B cell (primary cell): Measurements from ENCODE around the gene APLN. TPM values are rescaled to one million over a fixed set of nuclear protein-coding genes. Genes with fewer than 3 reads are reported as not detected.

ENCODE experiments used
- ATAC-seq: fragments of 200-7000 bp; cut with Tn5 transposase; one replicate; pipeline ENCODE4 v1.10.0; 2021; ENCODE audit warnings: low read depth, mild to moderate bottlenecking, moderate number of reproducible peaks, moderate library complexity
- CTCF ChIA-PET: fragments of 350-600 bp; sonication (Branson Sonifier 250); formaldehyde crosslinking; loops from one replicate; lab custom pipeline; 2021; ENCODE audit warnings: antibody characterized with exemption, inconsistent platforms; lab: Charles Lee
- POLR2A ChIA-PET: fragments of 350-600 bp; sonication (Branson Sonifier 250); formaldehyde crosslinking; loops from one replicate; lab custom pipeline; 2021; ENCODE audit warnings: antibody characterized with exemption; lab: Charles Lee
- DNase-seq: peaks from one replicate; pipeline ENCODE4 v3.0.0; 2013
- H2AFZ ChIP-seq: 2 replicates; pipeline ENCODE4 v1.6.1; 2012; ENCODE audit warnings: mild to moderate bottlenecking, low read depth, low read length; ENCODE audit not compliant: insufficient read depth, poor library complexity, severe bottlenecking
- H3K27ac ChIP-seq, 2 donors: 1 replicate in 1 of 2; 2 replicates in 1 of 2; pipeline ENCODE4 v1.5.1; 2012 to 2013; ENCODE audit warnings: low read length in 2 of 2, mild to moderate bottlenecking in 2 of 2, moderate library complexity in 1 of 2
- H3K27me3 ChIP-seq, 4 experiments: fragments of 200-600 bp in 1 of 4; sonication (generic) in 1 of 4; replicated peaks in 1 of 4; 1 replicate in 2 of 4; 2 replicates in 2 of 4; pipeline versions ENCODE4 v1.6.1 to v1.7.0; 2013 to 2016; ENCODE audit warnings: low read length in 3 of 4, mild to moderate bottlenecking in 2 of 4, mixed read lengths in 1 of 4, moderate library complexity in 1 of 4; ENCODE audit not compliant: insufficient read depth in 4 of 4, control insufficient read depth in 3 of 4; ENCODE audit errors: control extremely low read depth in 1 of 4
- H3K36me3 ChIP-seq, 2 experiments: replicated peaks in 1 of 2; 1 replicate in 1 of 2; 2 replicates in 1 of 2; pipeline versions ENCODE4 v1.6.1 to v1.7.1; 2013; ENCODE audit warnings: low read length in 1 of 2; ENCODE audit not compliant: insufficient read depth in 2 of 2, control insufficient read depth in 1 of 2; ENCODE audit errors: control extremely low read depth in 1 of 2, extremely low read depth in 1 of 2
- H3K4me1 ChIP-seq, 2 donors: fragments of 200-600 bp in 1 of 2; sonication (generic) in 1 of 2; 1 replicate in 1 of 2; 2 replicates in 1 of 2; pipeline versions ENCODE4 v1.5.1 to v1.6.1; 2013 to 2017; ENCODE audit warnings: low read length in 2 of 2; ENCODE audit not compliant: control insufficient read depth in 2 of 2, insufficient read depth in 2 of 2
- H3K4me2 ChIP-seq: replicated peaks from 2 replicates; pipeline ENCODE3; 2012; ENCODE audit warnings: mild to moderate bottlenecking, low read depth, low read length; ENCODE audit not compliant: poor library complexity, severe bottlenecking
- H3K4me3 ChIP-seq, 5 experiments: fragments of 200-600 bp in 1 of 5; sonication (generic) in 1 of 5; 1 replicate in 3 of 5; 2 replicates in 2 of 5; pipeline versions ENCODE4 v1.5.1 to v1.7.0; 2011 to 2016; ENCODE audit warnings: low read length in 4 of 5, mild to moderate bottlenecking in 4 of 5, low read depth in 2 of 5, control low read depth in 1 of 5, moderate library complexity in 1 of 5; ENCODE audit not compliant: insufficient read depth in 1 of 5; ENCODE audit errors: control extremely low read depth in 1 of 5, extremely low read depth in 1 of 5
- H3K79me2 ChIP-seq: fragments of 200-600 bp; sonication (generic); one replicate; pipeline ENCODE4 v1.6.0; 2016; ENCODE audit warnings: low read length; ENCODE audit not compliant: control insufficient read depth, insufficient read depth
- H3K9ac ChIP-seq: fragments of 200-600 bp; sonication (generic); 2 replicates; pipeline ENCODE4 v1.6.1; 2017; ENCODE audit warnings: mild to moderate bottlenecking, low read length, moderate library complexity
- H3K9me3 ChIP-seq, 3 donors: one replicate each; pipeline versions ENCODE4 v1.6.1 to v1.7.1; 2013; ENCODE audit warnings: low read length in 2 of 3; ENCODE audit not compliant: control insufficient read depth in 2 of 3, insufficient read depth in 1 of 3; ENCODE audit errors: control extremely low read depth in 1 of 3
- H4K20me1 ChIP-seq: 2 replicates; pipeline ENCODE4 v1.6.0; 2012; ENCODE audit warnings: mild to moderate bottlenecking, low read length; ENCODE audit not compliant: insufficient read depth, control insufficient read depth, poor library complexity, severe bottlenecking
- H3K27ac Mint-ChIP-seq: one replicate; pipeline ENCODE4 v1.8.0; 2021; ENCODE audit warnings: mixed read lengths
- H3K27me3 Mint-ChIP-seq: one replicate; pipeline ENCODE4 v1.8.0; 2021; ENCODE audit warnings: mixed read lengths
- H3K4me1 Mint-ChIP-seq: one replicate; pipeline ENCODE4 v1.8.0; 2021; ENCODE audit warnings: mixed read lengths
- H3K4me3 Mint-ChIP-seq: one replicate; pipeline ENCODE4 v1.8.0; 2021; ENCODE audit warnings: mixed read lengths
- H3K9me3 Mint-ChIP-seq: one replicate; pipeline ENCODE4 v1.8.0; 2022; ENCODE audit warnings: mixed read lengths; ENCODE audit not compliant: insufficient read depth
- CTCF ChIP-seq: fragments of 200-600 bp; IDR thresholded peaks from one replicate; pipeline ENCODE4 v1.8.0; 2022; ENCODE audit warnings: antibody characterized with exemption, mild to moderate bottlenecking
- EZH2 ChIP-seq: IDR thresholded peaks from 2 replicates; pipeline ENCODE4 v1.6.1; 2012; ENCODE audit warnings: borderline replicate concordance, low read depth, mild to moderate bottlenecking, moderate library complexity, low read length; ENCODE audit not compliant: insufficient read depth, poor library complexity, severe bottlenecking
- WGBS: methylation state at CpG from one replicate; pipeline ENCODE4 v1.1.5; 2013; ENCODE audit warnings: missing lambda C conversion rate; ENCODE audit not compliant: insufficient coverage; 5-methylcytosine and 5-hydroxymethylcytosine counted together
- intact Hi-C: fragments of 100-400 bp; cut with micrococcal nuclease; formaldehyde crosslinking; loops from one replicate; pipeline ENCODE4 v1.10.0; 2022
- polyA plus RNA-seq: library from polyadenylated mRNA; depleted of rRNA; stranded (reverse); fragments of >200 nt; gene quantifications from 2 replicates; pipeline ENCODE4 v1.2.3, GENCODE V29; 2012
- total RNA-seq, 2 donors: library from RNA; stranded (reverse); fragments of 120-200 nt in 1 of 2; gene quantifications; 1 replicate in 1 of 2; 2 replicates in 1 of 2; pipeline versions ENCODE4 v1.2.3 to v1.2.4, GENCODE V29; 2013 to 2022

Gene APLN
- total and polyA plus RNA-seq, 2 donors (not counting 1 experiment from before 2014, with no cell fraction given), result not detected

GRCh38 chrX:129629837-129630236 is 24.9 kb downstream of the APLN start:
- CTCF ChIA-PET, result no interaction called here
- no peaks in the 10 kb centered on the region for H3K9me3 Mint-ChIP-seq
- intact Hi-C loops, result no loop called here

GRCh38 chrX:129626026-129626425 is 28.7 kb downstream of the APLN start:
- Mint-ChIP-seq H3K4me1 (no peaks in the 10 kb centered on the region), H3K4me3 (no peak overlapping the region), H3K27ac (no peak overlapping the region), H3K27me3 (no peaks in the 10 kb centered on the region), H3K9me3 (no peaks in the 10 kb centered on the region)
- no peak overlapping the region for H3K4me2 ChIP-seq
- no peak overlapping the region for H3K9ac ChIP-seq
- H2AFZ ChIP-seq, result no peak overlapping the region
- ChIA-PET POLR2A (no interaction called here), CTCF (interaction anchor here (1.3 kb wide), 1 partner anchor 11 kb away, joined by 4 read pairs; no protein-coding TSS in a partner anchor)
- H3K27me3 ChIP-seq, result no peaks in the 10 kb centered on the region
- TF ChIP-seq CTCF (no peak), EZH2 (no peak)
- DNase-seq, result no peak
- no peak for ATAC-seq
- H3K9me3 ChIP-seq, result no peaks in the 10 kb centered on the region
- no peak overlapping the region for H3K27ac ChIP-seq
- H3K79me2 ChIP-seq, result no peaks in the 10 kb centered on the region
- intact Hi-C loops, result no loop called here
- no peaks in the 10 kb centered on the region for H3K36me3 ChIP-seq
- no peak overlapping the region for H3K4me3 ChIP-seq
- H3K4me1 ChIP-seq, result no peaks in the 10 kb centered on the region
- H4K20me1 ChIP-seq, result no peaks in the 10 kb centered on the region
- no CpG with 5 or more reads among the region's 3 CpGs for WGBS

More at GRCh38 chrX:129629837-129630236, 24.9 kb downstream of the APLN start:
- no peaks in the 10 kb centered on the region for H4K20me1 ChIP-seq
- DNase-seq (no peak), ATAC-seq (no peak)
- WGBS, result no CpG with 5 or more reads among the region's 7 CpGs
- H3K9ac ChIP-seq, result no peak overlapping the region
- H3K27ac ChIP-seq, result no peak overlapping the region
- H3K4me1 ChIP-seq, result no peaks in the 10 kb centered on the region
- H3K79me2 ChIP-seq, result no peaks in the 10 kb centered on the region
- Mint-ChIP-seq H3K27me3 (no peaks in the 10 kb centered on the region), H3K4me1 (no peaks in the 10 kb centered on the region), H3K4me3 (no peak overlapping the region), H3K27ac (no peak overlapping the region)
- H2AFZ ChIP-seq, result no peak overlapping the region
- no peaks in the 10 kb centered on the region for H3K27me3 ChIP-seq
- H3K9me3 ChIP-seq, result no peaks in the 10 kb centered on the region
- POLR2A ChIA-PET, result no interaction called here
- no peak overlapping the region for H3K4me3 ChIP-seq
- TF ChIP-seq EZH2, result no peak
- no peak for TF ChIP-seq CTCF
- H3K36me3 ChIP-seq, result no peaks in the 10 kb centered on the region
- H3K4me2 ChIP-seq, result no peak overlapping the region
